SU-DHL-6 (cell line): ENCODE results near the gene TAOK1.

Experiments used
- EZH2phosphoT487 ChIP-seq: fragments of 200-600 bp; sonication (generic), shearing (Covaris generic); conservative IDR thresholded peaks from 2 replicates; pipeline ENCODE4 v1.6.1; 2018; ENCODE audit warnings: mild to moderate bottlenecking, antibody characterized with exemption, low read length, moderate library complexity, mixed read lengths
- TF ChIP-seq, protein P1 (sequence below): fragments of 200-600 bp; sonication (generic); IDR thresholded peaks from one replicate; pipeline ENCODE4 v1.5.1; 2017; ENCODE audit warnings: antibody characterized with exemption, mild to moderate bottlenecking, low read length, moderate library complexity; ENCODE audit not compliant: insufficient read depth, poor library complexity, severe bottlenecking

DNA sequence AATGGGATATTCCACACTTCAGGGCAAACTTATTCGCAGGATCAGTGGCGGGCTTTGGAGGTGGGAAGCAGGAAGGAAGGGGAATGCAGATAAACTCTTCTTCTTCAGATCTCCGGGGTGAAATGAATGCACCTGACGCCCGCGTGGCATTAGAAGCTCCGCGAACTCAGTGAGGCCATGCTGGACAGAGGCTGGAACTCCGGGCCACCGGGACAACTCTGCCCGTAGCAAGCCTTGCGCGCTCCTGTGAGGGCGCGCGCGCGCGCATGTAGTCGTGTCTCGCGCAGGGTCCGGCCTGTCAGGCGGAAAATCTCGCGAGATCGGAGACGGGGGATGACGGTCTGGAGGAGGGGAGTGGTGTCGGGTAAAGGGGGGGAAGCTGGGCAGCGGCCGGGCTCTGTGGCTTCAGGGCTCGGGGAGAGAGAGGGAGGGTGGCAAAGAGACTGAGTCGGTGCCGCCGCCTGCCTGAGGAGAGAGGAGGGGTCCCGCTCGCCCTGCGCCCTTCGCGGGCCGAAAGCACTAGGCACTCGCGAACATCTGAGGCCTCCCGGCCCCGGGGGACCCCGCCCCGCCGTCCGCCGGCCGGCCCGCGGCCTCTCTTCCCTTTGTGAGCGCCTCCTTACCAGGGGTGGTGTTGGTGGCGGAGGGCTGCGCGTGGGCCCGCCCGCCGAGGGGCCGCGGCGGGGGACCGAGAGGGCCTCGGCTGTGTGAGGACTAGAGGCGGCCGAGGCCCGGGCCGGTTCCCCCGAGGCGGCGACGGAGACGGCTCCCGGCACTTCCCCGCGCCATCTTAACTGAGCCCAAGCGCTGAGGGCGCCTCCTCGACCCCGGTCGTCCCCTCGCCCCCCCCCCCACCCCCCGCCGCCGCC lies at the start of gene TAOK1:
- TF ChIP-seq, protein P1, sequence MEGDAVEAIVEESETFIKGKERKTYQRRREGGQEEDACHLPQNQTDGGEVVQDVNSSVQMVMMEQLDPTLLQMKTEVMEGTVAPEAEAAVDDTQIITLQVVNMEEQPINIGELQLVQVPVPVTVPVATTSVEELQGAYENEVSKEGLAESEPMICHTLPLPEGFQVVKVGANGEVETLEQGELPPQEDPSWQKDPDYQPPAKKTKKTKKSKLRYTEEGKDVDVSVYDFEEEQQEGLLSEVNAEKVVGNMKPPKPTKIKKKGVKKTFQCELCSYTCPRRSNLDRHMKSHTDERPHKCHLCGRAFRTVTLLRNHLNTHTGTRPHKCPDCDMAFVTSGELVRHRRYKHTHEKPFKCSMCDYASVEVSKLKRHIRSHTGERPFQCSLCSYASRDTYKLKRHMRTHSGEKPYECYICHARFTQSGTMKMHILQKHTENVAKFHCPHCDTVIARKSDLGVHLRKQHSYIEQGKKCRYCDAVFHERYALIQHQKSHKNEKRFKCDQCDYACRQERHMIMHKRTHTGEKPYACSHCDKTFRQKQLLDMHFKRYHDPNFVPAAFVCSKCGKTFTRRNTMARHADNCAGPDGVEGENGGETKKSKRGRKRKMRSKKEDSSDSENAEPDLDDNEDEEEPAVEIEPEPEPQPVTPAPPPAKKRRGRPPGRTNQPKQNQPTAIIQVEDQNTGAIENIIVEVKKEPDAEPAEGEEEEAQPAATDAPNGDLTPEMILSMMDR = no peak
- no peak for TF ChIP-seq EZH2phosphoT487
